SK-N-MC (cell line): Measurements from ENCODE around the gene DAB2IP.
A peak's percentile ranks its signal among the peaks of the same experiment; 100 is the strongest.

Source experiments
- DNase-seq: peaks from one replicate; pipeline ENCODE4 v3.0.0-alpha.2; 2011; ENCODE audit warnings: low read depth, low spot score
- H3K27ac ChIP-seq: fragments of 200-600 bp; sonication (generic); 2 replicates; pipeline ENCODE4 v1.5.1; 2016; ENCODE audit warnings: mixed run types
- H3K36me3 ChIP-seq: fragments of 200-600 bp; sonication (generic); 2 replicates; pipeline ENCODE4 v1.6.1; 2017; ENCODE audit warnings: antibody characterized with exemption, low read length, mixed read lengths; ENCODE audit not compliant: insufficient read depth
- H3K4me3 ChIP-seq: fragments of 200-600 bp; sonication (generic); 2 replicates; pipeline ENCODE4 v1.5.1; 2016
- H3K9ac ChIP-seq: fragments of 200-600 bp; sonication (generic); 2 replicates; pipeline ENCODE4 v1.8.0; 2017; ENCODE audit warnings: mixed run types, mixed read lengths; ENCODE audit not compliant: insufficient read length
- H3K9me3 ChIP-seq: fragments of 200-600 bp; sonication (generic); 2 replicates; pipeline ENCODE4 v1.6.1; 2017; ENCODE audit warnings: low read depth, mild to moderate bottlenecking, antibody characterized with exemption, low read length, moderate library complexity, mixed read lengths
- EZH2 ChIP-seq: fragments of 200-600 bp; sonication (generic); IDR thresholded peaks from one replicate; pipeline ENCODE4 v1.6.1; 2017; ENCODE audit warnings: antibody characterized with exemption
- FOXP2 ChIP-seq: optimal IDR thresholded peaks from 2 replicates; pipeline ENCODE3; 2011; ENCODE audit warnings: mild to moderate bottlenecking, moderate library complexity; ENCODE audit not compliant: insufficient read depth; ENCODE audit errors: extremely low read length, control extremely low read depth
- POLR2AphosphoS5 ChIP-seq: IDR thresholded peaks from 2 replicates; pipeline ENCODE4 v1.6.1; 2012; ENCODE audit warnings: mild to moderate bottlenecking, low read depth, low read length, borderline replicate concordance

DAB2IP gene

DNA sequence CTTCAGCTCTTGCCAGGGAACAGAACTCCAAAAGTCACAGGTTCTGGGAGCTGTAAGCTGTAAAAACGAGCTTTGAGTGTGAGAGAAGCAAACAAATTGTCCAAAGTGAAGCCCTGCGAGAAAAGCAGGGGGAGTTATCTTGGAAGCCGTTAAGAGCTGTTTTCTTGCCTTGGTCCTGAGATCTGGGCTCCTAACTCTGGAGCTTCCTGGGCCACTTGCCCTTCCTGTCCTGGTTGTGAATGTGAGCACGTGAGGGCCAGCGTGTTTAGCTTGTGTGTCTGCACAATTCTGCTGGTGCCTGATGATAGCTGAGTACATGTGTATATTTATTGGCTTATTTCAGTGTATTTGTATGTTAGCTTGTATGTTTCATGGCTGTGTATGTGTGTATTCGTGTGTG, 40.5 kb downstream of the DAB2IP start:
- 0 out of 2 replicates have a peak overlapping the region, but pooled peaks have one; percentile 5 for H3K27ac ChIP-seq
- TF ChIP-seq POLR2AphosphoS5 (no peak), FOXP2 (no peak), EZH2 (no peak)
- no peak for DNase-seq
- H3K9ac ChIP-seq = no peak overlapping the region
- H3K36me3 ChIP-seq = no peaks in the 10 kb centered on the region
- H3K9me3 ChIP-seq = no peaks in the 10 kb centered on the region
- no peak overlapping the region for H3K4me3 ChIP-seq

DNA sequence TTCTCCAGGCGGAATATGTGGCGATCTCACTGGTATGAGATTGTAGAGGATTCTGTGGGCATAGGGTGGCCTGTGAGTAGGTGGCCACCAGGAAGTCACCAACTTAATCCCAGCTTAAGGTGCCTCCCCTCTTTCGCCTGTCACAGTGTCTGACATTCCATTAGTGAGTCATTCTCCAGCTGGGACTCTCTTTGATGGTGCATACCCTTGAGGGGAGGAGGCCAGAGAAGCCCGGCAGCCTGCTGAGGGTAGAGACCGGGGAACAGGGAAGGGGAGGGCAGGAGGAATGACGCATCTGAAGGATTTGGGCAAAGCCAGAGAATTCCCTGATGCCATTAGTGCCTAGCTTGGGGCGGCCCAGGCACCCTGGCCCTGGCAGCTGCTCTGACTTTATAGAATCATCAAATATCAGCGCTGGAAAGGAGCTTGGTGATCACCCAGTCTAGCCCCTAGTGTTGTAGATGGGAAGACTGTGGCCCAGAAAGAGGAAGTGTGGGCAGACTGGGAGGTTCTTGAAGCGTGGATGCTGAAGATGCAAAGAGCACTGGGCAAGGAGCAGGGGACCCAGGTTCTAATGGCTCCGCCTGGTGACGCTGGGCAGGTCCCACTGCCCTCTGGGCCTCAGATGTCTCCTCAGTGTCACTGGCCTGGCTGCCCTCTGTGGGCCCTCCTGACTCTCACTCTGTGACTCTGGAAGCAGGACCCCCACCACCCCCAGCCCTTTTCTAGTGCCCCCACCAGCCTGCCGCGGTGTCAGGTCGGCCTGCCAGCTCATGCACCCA, 41.4 kb downstream of the DAB2IP start:
- TF ChIP-seq FOXP2 = no peak
- TF ChIP-seq POLR2AphosphoS5 = no peak
- TF ChIP-seq EZH2 = no peak
- Histone ChIP-seq H3K27ac (no peak overlapping the region), H3K9ac (no peak overlapping the region), H3K4me3 (no peak overlapping the region), H3K9me3 (no peaks in the 10 kb centered on the region), H3K36me3 (no peaks in the 10 kb centered on the region)
- no peak for DNase-seq

DNA sequence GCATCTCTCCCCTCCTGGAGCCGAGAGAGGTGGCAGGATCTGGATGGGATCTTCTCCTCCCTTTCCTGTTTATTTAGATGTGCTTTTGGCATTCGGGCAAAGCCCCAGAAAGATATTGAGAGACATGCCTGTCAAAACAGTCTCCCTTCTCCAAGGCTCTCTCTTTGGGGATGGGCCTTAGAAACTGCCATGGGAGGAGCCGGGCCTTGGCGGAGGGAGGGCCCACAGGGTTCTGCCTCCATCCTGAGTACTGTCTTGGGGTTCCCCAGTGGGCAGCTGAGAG, 41.9 kb downstream of the DAB2IP start:
- Histone ChIP-seq H3K9ac (no peak overlapping the region), H3K27ac (no peak overlapping the region), H3K4me3 (no peak overlapping the region), H3K9me3 (no peaks in the 10 kb centered on the region), H3K36me3 (no peaks in the 10 kb centered on the region)
- no peak for DNase-seq
- no peak for TF ChIP-seq POLR2AphosphoS5
- TF ChIP-seq EZH2 = no peak
- TF ChIP-seq FOXP2 = no peak

DNA sequence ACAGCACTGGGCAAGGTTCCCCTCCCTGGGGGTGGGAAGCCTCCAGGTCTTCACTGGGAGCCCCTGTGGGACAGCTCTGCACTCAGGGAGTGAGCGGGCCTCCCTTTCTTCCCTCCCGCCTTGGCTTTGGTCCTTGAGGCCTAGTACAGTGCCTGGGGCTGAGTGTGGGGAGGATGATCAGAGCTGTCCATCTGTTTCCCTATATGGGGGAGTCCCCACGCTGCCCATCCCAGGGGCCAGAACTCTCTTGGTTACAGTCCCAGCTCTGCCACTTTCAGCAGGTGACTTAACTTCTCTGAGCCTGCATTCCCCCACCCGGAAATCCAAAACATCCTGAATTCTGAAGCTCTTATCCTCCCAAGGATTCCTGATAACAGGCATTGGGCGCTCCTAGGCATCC, 42.6 kb downstream of the DAB2IP start:
- no peaks in the 10 kb centered on the region for H3K36me3 ChIP-seq
- H3K9me3 ChIP-seq = no peaks in the 10 kb centered on the region
- no peak overlapping the region for H3K27ac ChIP-seq
- DNase-seq = no peak
- H3K9ac ChIP-seq = no peak overlapping the region
- TF ChIP-seq EZH2 = no peak
- no peak for TF ChIP-seq FOXP2
- no peak for TF ChIP-seq POLR2AphosphoS5
- no peak overlapping the region for H3K4me3 ChIP-seq

DNA sequence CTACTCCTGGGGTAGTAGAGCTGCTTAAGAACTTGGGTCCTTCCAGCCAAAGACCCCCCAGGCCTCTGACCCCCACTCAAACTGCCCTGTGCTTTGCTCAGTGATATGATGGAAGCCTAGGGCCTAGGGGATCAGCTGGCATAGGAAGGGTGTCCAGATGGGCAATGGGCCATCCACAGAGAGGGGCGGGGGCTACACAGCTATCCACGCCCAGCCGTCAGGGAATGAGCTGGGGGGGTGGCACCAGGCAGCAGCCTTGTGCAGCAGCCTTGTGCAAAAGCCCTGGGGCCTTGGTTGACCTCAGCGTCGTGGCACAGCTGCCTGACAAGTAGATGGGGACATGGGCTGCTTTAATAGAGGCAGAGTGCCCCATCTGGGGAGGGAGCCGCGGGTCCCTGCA, 43.2 kb downstream of the DAB2IP start:
- Histone ChIP-seq H3K27ac (no peak overlapping the region), H3K4me3 (no peak overlapping the region), H3K9me3 (no peaks in the 10 kb centered on the region), H3K36me3 (no peaks in the 10 kb centered on the region), H3K9ac (no peak overlapping the region)
- DNase-seq = no peak
- TF ChIP-seq POLR2AphosphoS5 (no peak), FOXP2 (no peak), EZH2 (no peak)

DNA sequence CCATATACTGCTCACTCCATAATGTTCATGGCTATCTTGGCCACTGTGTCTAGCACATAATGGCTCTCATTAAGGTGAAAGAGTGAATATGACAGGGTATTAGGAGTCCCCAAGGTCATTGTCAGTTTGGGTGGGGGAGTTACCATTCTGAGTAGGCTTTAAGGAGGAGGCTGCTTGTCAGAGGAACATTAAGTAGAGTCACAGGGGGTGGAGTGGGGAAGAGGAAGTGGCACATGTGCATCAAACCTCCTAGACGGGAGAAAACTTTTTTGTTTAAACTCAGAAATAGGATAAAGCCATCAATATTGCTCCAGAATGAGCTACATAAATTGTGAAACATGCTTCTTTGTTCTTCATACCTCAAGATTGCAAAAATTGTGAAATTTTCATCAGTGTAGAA, 45.5 kb downstream of the DAB2IP start:
- TF ChIP-seq POLR2AphosphoS5 (no peak), EZH2 (no peak), FOXP2 (no peak)
- Histone ChIP-seq H3K36me3 (no peaks in the 10 kb centered on the region), H3K9ac (no peak overlapping the region), H3K27ac (no peak overlapping the region), H3K9me3 (no peaks in the 10 kb centered on the region), H3K4me3 (no peak overlapping the region)
- DNase-seq = no peak

DNA sequence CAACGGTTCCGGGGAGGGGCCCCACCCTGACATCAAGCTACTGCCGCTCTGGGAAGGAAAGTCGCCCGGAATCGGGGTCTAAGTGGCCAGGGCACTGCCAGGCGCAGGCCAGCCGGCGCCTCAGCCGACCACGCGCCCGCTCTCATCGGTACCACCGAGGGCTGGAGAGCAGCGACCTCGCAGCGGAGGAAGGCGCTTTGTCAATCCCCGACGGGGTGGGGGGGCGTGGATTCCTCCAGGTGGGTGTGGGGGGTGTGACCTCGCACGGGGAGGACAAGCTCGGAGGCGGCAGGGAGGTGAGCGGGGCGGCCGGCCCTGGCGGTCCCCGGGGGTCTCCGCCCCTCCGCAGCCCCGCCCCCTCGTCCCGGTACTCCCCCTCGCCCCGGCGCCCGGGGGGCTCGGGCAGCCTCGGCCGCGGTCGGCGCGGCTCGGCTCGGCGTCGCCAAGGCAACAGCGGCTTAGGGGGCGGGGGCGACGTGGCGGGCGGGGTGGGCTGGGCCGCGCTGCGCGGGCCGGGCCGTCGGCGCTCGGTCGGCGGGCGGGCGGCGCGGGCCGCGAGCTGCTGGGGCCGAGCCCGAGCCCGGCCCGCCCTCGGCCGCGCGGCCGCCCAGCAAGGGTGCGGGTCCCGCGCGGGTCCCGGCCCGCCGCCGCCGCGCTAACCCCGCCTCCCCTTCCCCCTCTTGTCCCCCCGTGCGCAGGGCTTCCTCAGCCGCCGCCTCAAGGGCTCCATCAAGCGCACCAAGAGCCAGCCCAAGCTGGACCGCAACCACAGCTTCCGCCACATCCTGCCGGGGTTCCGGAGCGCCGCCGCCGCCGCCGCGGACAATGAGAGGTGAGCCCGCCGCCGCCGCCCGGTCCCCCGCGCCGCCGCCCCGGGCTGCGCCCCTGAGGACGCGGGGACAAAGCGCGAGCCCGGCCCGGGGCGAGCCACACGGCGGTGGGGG, 47.5 kb downstream of the DAB2IP start:
- Histone ChIP-seq H3K4me3 (peak overlapping the region; percentile 74), H3K9ac (no peak overlapping the region), H3K27ac (no peak overlapping the region), H3K9me3 (no peaks in the 10 kb centered on the region), H3K36me3 (no peaks in the 10 kb centered on the region)
- no peak for TF ChIP-seq POLR2AphosphoS5
- TF ChIP-seq EZH2 = no peak
- TF ChIP-seq FOXP2 = no peak
- DNase-seq = no peak

DNA sequence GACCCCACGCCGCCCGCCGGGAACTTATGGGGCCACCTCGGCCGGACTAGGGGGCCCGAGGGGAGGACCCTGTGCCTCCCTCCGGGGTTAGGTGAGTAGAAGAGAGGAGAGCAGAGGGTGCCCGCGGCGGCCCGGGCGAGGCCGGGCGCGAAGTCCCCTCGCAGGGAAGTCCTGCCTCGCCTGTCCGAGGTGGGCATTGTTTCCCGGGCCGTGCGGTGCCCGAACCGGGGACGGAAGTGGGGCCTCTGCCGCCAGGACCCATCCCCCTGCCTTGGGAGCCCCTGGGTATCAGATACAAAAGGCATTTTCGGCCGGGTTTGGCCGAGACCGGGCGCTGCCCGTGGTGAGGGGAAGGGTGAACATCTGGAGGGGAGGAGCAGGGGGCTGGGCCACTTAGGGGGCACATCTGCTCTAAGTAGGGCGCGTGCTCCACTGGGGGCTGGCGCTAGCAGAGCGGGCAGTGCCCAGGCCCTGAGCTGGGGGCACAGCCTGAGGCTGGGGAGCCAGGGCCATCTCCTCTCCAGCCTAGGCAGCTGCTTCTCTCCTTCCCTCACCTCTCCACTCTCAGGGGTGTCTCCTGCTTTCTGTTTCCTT, 48.2 kb downstream of the DAB2IP start:
- Histone ChIP-seq H3K36me3 (no peaks in the 10 kb centered on the region), H3K27ac (no peak overlapping the region), H3K9me3 (no peaks in the 10 kb centered on the region), H3K4me3 (peak overlapping the region; percentile 63), H3K9ac (no peak overlapping the region)
- TF ChIP-seq EZH2 (no peak), FOXP2 (no peak), POLR2AphosphoS5 (no peak)
- DNase-seq = no peak
